Activated CD8-positive, alpha-beta memory T cell treated with anti-CD3 and anti-CD28 coated beads for 24 hours (primary cell): ENCODE measurements around the gene TK1.
"Not testable (repeated sequence)": the region's sequence is repeated elsewhere in the genome, so short reads cannot be mapped to it uniquely, and the experiment has no call there.

Experiments
- DNase-seq: peaks from one replicate; pipeline ENCODE4 v3.0.0-alpha.2; 2020

TK1 gene

GRCh38 chr17:78147315-78147998, 39.4 kb downstream of the TK1 start:
- DNase-seq = no peak

- DNase-seq = no peak
These were observed 40.0 kb downstream of the TK1 start for GRCh38 chr17:78146881-78147280.

GRCh38 chr17:78146471-78146869, 40.4 kb downstream of the TK1 start:
- DNase-seq = no peak

GRCh38 chr17:78144736-78145641, 41.9 kb downstream of the TK1 start:
- no peak for DNase-seq

DNA sequence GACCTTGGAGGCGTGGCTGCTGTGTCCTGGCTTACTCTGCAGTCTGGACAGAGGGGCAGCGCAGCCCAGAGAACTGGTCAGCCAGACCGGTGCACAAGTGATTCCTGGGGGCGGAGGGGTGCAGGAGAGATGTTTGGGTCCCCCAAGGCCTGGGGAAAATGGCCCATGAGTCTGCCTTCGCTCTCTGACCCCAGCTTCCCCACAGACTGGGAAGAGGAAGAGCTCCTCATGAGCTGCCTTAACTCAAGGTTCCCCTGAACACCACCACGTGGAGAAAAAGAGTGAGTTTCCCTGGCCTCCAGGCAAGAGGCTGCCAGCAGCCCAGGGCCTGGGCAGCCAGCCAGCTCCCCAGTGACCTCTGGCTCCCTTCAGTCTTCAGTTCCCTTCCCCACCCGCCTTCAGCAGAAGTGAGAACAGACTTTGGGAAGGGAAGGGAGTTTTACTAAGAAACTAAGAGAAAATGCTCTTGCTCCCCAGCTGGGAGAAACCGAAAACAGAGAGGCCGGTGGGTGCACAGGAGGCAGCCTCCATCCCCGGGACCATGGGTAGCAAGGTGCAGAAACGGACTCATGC, 42.6 kb downstream of the TK1 start:
- DNase-seq = no peak

DNA sequence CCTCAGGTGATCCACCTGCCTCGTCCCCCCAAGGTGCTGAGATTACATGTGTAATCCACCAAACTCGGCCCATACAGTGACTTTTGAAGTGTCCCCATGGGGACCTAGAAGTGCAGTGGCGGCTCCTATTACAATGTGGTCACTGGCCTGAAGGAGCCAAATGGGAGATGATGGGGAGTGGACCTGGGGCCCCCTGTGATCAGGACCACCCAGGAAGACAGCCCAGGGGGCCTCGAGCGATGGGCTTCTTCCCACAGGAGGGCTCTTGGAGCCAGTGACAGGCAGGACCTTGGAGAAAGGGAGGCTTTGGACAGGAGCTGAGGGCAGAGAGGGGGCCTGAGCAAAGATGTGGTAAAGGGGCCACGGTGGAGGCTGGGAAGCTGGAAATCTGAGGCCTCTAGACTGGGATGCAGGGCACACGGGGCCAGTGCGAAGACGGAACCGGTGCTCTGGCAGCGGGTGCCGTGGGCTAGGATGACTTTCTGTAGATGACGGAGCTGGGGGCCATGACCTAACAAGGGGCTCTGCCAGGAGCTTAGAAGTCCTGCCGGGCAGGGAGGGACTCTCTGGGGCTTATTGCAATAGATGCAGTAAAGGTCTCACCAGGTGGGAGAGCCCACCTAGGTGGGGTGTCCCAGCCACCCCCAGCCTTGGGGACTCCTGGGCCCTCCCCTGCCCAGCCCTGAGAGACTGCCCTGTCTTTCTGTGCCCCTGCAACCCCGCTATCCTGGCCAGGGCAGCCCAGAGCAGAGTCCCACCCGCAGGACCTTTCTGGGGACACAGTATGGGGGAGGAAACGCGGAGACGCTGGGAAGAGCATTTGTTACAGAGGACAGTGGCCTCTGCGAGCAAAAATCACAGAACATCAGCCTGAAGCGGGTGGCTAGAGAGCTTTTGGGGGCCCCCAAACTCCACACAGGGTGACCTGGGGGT, 43.4 kb downstream of the TK1 start:
- DNase-seq = no peak

DNA sequence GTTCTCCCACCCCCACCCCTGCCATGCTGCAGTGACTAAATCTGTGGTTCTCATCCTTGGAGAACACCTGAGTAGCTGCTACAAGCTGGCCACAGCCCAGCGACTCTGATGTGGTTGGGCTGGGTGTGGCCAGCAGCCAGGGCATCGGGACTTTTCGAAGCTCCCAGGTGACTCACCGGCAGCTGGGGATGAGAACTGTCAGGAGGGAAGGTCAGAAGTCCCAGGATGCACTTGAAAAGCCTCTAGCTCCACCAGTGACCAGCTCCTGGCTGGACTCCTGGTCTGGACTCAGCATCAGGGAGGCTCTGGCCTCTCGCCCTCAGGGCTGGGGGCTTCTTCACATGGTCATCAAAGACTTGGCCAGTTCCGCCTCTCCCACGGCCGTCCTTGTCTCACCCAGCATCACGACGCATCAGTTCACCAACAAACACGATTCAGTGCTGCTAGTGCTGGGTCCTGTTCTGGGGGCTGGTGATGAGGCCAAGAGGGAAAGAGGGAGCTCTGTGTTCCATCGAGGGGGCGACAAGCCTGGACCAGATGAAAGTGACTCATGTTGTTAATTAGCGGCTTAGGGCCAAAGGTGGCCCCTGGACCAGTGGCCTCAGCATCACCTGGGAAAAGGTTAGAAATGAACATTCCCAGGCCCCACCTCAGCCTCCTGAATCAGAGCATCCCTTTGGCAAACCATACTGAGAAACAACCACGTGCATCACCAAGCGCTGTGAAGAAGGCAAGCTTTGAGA, 44.6 kb downstream of the TK1 start:
- no peak for DNase-seq

GRCh38 chr17:78141437-78142118, 45.3 kb downstream of the TK1 start:
- no peak for DNase-seq

- DNase-seq = peak; percentile 98
These were observed 46.4 kb downstream of the TK1 start for GRCh38 chr17:78140169-78141051.

DNA sequence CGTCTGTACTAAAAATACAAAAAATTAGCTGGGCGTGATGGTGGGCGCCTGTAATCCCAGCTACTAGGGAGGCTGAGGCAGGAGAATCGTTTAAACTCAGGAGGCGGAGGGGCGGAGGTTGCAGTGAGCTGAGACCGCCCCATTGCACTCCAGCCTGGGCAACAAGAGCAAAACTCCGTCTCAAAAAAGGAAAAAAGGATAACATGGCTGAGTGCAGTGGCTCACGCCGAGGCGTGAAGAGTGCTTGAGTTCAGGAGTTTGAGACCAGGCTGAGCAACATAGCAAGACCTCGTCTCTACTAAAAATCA, 47.0 kb downstream of the TK1 start:
- DNase-seq = not testable (repeated sequence)

DNA sequence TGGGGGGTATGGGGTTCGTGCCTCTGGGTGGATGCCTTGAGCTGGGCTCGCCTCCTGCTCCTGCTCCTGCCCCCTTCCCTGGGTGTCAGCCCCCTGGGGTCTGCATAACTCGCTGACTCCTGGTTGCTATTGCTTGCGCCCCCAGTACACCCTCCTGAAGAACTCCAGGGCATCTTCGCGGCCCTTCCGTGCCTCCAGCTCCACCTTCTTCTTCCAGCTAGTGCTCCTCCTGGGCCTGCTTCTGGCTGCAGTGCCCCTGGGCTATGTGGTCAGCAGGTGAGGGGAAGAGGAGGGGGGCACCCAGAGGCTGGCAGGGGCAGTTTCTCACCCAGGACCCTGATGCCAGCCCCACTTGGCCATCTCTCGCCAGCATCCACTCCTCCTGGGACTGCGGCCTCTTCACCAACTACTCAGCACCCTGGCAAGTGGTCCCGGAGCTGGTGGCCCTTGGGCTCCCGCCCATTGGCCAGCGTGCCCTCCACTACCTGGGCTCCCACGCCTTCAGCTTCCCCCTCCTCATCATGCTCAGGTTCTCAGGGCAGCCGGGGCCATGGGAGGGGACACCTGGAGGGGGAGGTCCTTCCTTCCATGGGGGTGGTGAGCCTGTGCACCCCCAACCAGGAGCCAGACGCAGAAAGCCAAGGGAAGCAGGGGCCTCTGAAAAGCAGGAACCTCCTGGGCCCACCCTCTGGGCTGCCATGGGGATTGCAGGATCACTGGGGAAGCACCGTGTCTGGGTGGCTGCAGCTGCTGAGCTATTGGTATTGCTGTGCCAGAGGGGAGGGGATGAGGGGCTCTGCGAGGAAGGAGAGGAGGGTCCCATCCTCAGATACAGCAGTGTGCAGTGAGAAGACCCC, 48.4 kb downstream of the TK1 start:
- DNase-seq = no peak

GRCh38 chr17:78137392-78138203, 49.3 kb downstream of the TK1 start:
- peak; percentile 82 for DNase-seq

GRCh38 chr17:78135858-78136500, 50.9 kb downstream of the TK1 start:
- DNase-seq = no peak

DNA sequence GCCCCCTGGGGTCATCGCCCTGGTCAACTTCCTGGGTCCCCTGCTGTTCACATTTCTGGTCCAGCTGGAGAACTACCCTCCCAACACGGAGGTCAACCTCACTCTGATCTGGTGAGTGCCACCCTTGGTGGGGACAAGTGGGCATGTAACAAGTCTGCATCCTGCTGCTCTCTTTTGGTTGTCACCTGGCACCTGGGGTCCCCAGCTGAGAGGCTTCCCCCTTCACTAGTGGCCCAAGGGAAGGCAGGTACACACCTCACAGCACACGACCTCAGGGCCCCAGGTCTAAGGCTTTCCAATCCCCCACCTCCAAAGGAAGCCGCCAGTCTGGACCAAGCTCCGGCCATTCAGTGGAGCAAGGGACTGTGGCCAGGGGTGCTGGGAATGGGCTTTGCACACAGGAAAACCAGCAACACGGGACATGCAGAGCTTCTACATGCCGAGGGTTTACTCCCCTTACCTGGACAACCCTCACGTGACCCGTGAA, 51.9 kb downstream of the TK1 start:
- no peak for DNase-seq

DNA sequence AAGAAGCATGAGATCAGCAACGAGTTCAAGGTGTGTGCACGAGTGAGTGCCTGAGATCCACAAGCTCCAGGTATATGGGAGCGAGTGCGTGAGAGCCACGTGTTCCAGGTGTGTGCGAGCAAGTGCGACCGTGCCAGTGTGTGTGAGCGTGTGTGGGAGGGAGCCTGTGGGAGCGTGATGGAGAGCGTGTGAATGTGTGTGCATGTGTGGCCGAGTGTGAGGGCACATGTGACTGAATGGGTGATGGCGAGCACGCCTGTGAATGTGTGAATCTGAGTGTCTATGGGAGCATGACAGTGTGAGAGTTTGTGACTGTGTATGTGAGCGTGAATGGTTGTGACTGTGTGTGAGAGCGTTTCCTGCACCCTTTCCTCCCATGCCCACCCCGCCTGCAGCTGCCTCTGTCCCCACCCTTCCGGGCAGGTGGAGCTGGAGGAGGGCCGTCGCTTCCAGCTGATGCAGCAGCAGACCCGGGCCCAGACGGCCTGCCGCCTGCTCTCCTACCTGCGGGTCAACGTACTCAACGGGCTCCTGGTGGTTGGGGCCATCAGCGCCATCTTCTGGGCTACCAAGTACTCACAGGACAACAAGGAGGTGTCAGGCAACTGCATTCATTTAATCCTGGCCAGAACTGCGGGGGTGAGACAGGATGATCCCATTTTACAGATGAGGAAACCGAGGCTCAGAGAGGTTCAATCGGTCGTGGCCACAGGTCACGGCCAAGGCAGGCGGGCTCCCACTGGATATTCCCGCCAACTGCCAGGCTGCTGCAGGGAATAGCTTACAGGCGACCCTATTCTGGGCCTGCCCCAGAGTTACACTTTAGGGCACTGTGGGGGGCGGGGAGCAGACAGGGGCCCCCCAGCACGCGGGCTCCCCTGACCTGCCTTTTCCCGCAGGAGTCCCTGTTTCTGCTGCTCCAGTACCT, 52.6 kb downstream of the TK1 start:
- peak; percentile 86 for DNase-seq

DNA sequence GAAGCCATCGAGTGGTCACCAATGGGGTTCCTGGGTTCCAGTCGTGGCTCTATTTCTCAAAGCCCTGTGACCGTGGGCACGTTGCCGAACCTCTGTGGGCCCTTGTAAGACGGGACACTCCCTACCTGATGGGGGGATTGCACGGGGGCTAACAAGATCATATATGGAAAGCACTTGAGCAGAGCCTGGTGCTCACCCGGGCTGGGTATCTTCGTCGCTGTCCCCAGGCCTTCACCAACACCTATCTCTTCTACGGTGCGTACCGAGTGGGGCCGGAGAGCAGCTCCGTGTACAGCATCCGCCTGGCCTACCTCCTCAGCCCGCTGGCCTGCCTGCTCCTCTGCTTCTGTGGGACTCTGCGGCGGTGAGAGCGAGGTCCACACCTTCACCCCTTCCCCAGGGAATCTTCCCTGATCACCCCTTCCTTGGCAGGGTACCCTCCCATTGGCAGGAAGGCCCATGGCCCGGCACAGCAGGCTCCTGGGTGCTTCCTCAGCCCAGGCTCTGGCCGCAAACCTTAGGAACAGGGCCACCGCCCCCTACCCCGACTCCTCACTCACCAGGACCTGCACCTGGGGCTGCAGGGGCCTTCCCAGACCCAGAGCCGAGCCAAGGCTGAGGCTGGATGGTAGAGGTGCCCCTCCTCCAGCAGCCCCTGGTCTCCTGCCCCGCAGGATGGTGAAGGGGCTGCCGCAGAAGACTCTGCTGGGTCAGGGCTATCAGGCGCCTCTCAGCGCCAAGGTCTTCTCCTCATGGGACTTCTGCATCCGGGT, 53.5 kb downstream of the TK1 start:
- peak; percentile 71 for DNase-seq
